DMS53 treated with DMSO at 0.1 percent for 48 hours (cell line): ENCODE results near the gene UBE2F.
"Not testable (repeated sequence)": the region's sequence is repeated elsewhere in the genome, so short reads cannot be mapped to it uniquely, and the experiment has no call there.

Experiments used
- DNase-seq: peaks from one replicate; lab custom pipeline; 2025; ENCODE audit not compliant: unreplicated experiment; lab: John Stamatoyannopoulos, UW

UBE2F gene

DNA sequence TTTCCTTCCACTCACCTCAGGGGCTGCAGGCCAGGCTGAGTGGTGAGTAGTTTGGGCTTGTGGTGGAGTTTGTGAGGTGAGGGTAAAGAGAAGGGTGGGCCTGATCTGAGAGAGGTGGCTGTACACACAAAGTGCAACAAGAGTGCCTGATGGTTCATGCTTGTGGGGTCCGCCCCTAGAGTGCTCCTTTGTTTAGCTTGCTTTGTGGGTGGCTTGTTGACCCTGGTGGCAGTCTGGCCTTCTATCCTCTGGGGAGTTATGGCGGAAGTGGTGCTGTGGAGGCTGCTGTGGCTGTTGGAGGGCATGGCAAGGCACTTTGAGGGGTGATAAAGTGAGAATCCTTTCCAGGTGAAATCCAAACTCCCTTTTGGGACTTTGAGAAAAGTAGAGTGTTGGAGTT, 10.6 kb downstream of the UBE2F start:
- no peak for DNase-seq

DNA sequence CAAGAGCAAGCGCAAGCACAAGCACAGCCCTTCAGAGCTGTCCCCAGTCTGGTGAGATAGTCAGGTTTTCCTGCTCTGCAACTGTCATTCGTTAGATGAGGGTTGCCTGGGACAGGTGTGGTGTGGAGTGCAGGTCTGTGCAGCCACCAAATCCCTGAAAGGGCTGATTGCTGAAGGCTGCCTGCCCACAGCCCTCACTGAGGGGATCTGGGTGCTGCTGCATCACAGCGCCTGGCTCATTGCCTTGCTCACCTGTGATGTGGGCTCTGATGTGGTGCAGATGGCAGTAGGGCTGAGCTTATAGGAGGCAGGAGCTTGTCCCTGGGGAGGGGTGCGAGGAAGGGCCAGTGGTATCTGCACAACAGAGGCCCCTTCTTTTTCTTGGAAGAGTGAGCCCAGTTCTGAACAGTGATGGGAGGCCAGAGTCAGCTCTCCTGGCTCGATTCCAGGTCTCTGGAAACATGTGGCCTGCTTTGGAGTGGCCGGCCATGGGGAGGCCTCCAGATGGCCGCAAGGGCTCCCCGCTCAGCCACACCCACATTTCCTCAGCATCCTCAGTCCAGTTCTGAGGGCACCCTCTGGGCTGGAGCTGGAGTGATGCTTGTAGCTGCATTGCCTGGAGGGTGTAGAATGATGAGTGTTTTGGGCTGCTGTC, 11.4 kb downstream of the UBE2F start:
- DNase-seq = no peak

DNA sequence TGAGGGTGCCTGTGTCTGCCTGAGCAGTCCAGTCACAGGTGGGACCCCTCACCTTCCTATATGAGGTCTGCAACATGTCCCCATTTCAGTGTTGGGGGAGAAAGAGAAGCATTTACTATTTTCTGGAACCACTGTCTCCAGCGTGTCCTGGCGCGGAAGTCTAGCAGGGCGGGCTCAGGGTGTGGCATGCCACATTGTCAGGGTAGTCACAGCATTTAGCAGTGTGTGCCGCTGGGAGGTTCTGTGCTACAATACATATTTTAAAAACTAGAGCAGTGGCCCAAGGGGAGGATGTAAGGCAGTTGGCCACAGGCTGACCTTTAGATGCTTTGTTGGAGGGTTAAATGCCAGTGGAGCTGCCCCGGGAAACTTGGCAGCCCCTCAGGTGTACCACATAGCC, 12.5 kb downstream of the UBE2F start:
- no peak for DNase-seq

DNA sequence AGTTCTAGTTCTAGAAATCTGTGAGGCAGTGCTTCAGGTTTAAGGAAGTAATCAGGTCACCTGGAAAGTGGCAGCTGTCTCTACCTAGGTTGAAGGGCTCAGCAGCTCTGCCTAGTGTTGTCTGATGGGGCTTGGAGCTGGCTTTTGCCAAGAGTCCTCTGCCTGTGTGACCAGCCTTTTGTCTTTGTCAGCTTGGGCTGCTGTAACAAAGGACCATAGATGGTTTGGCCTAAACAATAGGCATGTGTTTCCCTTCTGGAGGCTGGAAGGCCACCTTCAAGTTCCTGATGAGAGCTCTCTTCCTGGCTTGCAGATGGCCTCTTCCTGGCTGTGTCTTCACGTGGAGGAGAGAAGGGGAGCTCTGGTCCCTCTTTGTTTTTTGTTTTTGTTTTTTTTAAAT, 13.3 kb downstream of the UBE2F start:
- no peak for DNase-seq

DNA sequence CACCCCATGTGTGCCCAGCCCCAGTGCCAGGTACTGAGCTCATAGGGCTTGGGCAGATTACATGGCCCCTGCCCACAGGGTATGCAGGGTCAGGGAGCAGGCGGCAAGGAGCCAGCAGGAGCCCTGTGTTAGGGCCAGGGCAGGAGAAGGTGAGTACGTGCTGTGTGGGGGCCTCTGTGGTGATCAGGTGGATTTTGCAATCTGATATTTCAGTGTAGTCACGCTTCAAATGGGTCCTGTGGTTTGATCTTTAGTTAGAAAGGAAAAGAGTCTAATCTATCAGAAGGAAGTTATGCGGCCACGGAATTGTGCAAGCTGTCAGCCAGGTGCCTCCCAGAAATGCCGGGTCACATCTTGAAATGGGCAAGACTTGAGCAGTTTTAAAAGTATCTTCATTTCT, 13.9 kb downstream of the UBE2F start:
- DNase-seq = no peak

DNA sequence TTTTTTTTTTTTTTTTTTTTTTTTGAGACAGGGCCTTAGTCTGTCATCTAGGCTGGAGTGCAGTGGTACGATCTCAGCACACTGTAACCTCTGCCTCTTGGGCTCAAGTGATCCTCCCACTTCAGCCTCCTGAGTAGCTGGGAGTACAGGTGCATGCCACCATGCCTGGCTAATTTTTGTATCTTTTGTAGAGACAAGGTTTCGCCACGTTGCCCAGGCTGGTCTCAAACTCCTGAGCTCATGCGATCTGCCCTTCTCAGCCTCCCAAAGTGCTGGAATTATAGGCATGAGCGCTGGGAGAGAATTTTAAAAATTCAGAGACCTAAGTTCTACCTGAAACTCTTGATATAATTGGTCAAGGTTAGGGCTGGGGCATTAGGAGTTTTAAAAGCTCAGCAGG, 14.8 kb downstream of the UBE2F start:
- DNase-seq = not testable (repeated sequence)

DNA sequence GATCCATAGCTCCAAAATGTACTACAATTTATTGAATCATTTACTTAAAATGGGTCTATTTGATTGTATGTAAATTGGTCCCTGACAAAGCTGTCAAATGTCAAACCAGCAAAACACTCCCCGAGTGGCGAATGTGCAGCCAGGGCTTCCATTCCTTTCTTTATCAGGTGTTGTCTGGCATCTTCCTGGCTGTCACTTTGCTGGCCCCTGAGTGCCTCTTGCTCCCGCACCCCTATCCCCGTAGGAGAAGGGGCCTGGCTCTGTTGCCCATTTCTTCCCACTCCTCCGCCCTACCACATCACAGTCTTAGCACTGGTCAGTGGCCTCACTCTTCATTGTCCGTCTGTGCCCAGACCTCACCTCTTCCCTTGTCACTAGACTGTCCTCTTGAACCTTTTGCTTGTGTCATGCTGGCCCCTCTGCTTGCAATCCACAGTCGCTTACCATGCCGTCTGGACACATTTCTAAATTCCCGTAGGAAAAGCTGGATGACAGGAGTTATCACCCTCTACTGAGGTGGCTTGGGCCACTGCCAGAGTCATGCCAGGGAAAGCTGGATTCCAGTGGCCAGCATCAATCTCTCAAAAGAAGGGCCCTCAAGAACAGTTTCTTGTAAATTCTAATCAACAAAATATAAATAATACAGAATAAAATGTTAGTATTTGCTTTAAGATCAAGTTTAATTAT, 15.4 kb downstream of the UBE2F start:
- no peak for DNase-seq

DNA sequence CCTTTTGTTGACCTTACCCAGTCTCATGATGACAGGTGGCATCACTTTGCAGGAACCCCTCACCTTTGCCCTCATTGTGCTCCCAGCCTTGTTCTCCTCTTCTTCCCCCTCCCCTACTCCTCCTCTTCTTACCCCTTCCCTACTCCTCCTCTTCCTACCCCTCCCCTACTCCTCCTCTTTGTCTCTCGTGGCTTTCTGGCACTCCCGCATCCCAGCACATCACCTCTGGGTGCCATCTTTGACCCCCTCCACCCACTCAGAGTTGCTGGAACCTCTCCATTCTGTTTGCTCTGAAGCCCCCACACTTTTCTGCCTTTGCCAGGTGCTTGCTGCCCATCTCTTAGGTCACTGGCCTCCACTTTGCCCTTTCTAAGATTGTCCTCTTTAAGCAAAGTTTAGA, 17.1 kb downstream of the UBE2F start:
- DNase-seq = no peak

DNA sequence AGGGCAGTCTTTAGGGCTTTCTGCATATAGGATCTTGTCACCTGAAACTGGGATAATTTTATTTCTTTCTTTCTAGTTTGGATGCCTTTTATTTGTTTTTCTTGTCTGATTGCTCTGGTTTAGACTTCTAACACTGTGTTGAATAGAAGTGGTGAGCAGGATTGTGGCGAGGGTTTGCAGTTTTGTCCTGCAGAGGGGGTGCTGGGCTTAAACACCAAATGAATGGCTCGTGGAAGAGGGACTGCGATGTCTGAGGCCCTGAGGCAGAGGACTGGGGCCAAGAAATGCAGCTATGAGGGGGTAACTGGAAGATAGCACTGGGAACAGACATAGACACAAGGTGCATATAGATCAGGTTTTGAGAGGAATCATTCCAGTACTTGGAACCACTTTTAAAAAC, 20.5 kb downstream of the UBE2F start:
- DNase-seq = no peak

DNA sequence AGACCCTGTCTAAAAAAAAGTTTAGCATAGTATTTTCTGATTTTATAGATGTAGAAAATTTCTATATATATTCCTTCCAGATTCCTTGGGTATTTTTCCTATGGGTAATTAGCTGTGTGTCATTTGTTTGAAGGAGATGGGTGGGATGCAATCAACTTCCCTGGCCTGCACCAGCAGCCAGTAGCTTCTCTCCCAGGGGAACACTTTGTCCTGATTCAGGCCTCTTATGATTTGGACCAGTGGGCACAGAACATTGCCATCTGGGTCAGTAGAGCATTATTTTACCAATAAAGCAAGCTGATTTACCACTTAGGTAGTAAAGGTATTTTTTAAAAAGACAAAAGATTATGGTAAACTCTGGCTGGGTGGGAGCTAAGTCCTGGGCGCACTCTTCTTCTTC, 26.9 kb downstream of the UBE2F start:
- no peak for DNase-seq

DNA sequence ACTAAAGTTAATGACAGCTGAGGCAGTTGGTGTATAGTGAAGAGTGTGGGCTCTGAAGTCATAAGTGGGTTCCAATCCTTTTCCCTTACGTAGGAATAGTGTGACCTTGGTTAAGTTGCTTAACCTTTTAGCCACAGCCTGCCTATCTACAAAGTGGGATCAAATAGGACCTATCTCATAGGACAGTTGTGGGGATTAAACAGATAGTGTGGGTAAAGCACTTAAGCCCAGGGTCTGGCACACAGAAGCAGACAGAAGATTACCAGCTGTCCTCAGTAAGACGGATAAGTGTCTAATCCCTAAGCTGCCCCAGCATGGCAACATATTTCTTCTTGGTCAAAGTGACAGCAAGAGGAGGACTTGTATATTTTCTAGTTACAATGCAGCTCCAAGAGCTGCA, 28.2 kb downstream of the UBE2F start:
- DNase-seq = no peak

DNA sequence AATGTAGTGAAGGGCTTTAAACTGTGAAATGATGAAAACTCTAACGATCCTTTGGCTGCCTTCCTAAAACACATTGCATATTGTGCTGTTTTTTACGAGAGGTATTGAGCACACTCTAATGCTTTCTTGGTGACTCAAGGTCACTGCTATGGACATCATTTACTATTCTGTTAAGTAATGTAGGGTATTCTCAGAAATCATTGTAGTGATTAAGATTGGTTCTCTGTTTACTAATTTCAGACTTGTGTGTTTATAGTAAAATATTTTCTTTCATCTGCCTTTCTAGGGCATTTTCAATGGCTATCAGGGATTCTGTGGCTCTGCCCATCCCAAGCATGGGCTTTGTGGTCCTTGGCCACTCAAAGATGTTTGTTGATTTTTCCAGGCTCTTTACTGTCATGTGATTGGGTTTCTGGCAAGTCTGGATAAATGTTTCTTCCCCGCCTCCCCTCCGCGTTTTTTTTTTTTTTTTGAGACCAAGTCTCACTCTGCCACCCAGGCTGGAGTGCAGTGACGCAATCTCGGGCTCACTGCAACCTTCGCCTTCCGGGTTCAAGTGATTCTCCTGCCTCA, 29.3 kb downstream of the UBE2F start:
- no peak for DNase-seq

DNA sequence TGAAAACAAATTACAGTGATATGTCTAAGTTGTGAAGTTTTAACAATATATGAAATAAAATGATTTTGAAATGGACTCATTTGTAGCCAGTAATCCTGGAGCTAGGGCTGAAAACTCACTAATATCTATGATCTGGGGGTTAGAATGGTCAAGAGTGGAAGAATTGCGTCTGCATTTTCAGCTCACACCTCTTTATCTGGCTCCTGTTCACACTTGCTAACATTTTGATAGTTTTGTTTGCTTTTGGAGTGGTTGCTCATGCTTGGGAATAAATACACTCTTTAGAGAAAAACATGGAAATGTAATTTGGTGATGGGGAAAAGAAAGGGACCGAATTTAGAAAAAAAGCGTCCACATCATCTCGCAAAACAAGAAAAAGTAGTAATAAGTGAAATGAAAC, 30.7 kb downstream of the UBE2F start:
- no peak for DNase-seq

DNA sequence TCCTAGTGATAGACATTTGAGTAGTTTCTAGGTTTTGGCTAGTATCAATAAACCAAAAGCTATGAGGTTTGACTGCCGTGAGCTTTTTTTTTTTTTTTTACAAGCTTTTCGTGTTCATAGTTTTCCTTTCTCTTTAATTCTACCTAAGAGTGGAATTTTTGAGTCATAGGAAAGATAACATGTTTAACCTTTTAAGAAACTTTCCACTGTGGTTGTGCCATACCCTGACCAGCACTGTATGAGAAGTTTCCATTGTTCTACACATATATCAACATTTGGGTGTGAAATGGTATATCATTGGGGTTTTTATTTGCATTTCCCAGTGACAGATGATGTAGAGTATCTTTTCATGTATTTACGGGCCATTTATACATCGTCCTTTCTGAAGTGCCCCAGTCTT, 31.7 kb downstream of the UBE2F start:
- DNase-seq = no peak

DNA sequence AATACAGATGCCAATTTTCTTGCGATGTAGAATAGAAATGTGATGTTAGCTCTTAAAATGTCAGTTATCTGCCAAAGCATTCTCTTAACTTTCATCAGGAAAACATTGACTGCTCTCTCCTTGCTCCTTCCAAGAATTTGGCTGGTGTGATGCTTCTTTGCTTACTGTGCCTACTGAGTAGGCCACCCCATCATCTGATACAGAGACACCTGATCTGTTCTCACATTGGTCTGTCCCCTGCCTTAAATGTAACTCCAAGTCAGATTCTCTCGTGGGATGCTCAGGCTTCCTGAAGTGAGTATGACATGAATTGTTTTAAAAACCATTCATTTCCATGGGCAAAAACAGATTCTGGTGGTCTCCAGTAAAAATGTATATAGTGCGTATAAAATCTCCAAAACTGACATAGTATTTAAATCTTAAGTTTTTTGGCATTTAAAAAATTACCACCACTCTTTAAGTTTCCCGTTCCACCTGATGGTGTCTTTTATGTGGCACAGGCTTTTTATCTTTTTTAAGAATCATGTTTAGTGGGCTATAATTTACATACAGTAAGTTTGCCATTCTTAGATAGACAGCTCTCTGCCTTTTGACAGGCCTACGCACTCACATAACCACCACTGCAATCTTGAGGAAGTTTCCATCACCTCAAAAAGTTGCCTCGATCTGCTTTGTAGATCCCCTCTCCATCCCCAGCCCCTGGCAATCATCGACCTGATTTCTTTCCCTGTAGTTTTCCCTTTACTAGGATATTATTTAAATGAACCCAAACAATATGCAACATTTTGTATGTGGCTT, 36.6 kb downstream of the UBE2F start:
- DNase-seq = no peak

DNA sequence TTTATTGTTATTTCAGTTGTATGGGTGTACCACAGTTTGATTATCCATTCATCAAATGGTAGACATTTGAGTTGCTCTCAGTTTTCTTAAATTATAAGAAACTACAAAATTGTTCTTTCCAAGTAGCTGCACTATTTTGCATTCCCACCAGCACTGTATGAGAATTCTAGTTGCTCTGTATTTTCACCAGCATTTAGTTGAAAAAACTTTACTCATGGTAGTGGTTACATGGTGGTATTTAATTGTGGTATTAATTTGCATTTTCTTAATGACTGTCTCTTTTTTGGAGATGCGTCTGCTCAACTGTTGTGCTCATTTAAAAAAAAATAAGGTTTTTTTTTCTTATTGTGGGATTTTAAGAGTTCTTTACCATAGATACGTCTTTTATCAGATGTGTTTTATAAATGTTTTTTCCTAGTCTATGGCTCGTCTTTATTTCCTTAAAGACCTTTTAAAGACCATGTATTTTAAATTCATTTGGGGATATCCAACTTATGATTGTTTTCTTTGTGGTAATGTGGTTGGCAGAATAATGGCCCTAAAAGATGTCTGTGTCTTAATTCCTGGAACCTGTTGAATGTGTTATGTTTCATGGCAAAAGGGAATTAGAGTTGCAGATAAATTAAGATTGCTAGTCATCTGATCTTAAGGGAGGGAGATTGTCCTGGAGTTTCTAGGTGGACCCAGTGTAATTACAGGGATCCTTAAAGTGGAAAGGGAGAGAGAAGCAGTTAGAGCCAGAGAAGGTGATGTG, 37.4 kb downstream of the UBE2F start:
- DNase-seq = no peak

DNA sequence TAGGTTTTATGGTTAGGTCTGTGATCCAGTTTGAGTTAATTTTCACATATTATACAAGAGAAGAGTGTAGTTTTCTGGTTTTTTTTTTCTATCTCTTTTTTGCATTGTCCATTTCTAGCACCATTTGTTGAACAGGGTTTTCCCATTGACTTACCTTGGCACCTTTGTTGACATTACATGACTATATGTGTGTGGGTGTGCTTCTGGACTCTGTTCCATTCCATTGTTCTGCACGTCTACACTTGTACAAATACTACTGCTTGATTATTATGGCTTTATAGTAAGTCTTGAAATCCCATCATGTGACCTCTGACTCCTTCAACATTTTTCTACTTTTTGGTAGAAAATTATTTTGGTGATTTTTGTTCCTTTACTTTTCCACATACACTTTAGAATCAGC, 38.7 kb downstream of the UBE2F start:
- no peak for DNase-seq

DNA sequence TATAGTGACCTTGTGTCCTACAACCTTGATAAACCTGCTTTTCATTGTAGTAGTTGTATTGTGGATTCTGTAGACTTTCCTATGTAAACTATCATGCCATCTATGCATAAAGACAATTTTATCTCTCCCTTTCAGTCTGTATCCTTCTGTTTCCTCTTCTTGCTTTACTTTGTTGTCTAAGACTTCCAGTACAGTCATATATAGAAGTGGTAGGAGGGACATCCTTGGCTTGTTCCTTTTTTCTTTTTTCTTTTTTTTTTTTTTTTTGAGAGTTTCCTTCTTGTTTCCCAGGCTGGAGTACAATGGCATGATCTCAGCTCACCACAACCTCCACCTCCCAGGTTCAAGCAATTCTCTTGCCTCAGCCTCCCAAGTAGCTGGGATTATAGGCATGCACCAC, 39.7 kb downstream of the UBE2F start:
- no peak for DNase-seq

DNA sequence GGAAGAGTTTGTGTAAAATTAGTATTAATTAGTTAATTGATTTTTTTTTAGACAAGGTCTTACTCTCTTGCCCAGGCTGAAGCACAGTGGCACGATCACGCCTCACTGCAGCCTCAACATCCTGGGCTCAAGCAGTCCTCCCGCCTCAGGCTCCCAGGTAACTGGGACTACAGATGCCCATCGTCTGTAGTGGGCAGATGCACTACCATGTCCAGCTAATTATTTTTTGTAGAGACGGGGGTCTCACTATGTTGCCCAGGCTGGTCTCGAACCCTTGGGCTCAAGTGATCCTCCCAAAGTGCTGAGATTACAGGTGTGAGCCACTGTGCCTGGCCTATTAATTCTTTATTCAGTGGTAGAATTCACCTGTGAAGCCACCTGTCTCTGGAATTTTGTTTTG, 41.1 kb downstream of the UBE2F start:
- DNase-seq = no peak

DNA sequence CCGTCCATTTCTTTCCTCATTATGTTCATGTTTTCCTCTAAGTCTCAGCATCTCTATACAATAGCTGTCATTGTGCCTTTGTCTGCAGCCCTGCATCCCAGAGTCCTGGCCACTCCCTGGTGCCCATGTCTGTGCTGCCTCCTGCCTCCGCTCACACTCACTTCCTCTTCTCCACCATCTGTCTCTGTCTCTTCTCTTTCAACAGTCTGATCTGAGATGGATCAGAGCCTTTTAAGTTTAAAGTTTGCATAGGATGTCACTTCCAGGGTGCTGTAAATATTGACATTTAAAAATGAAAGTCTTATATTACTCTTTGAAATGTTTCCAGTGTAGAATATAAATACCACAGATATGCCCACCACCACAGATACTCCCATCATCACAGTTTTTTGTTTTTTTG, 42.7 kb downstream of the UBE2F start:
- peak; percentile 54 for DNase-seq

DNA sequence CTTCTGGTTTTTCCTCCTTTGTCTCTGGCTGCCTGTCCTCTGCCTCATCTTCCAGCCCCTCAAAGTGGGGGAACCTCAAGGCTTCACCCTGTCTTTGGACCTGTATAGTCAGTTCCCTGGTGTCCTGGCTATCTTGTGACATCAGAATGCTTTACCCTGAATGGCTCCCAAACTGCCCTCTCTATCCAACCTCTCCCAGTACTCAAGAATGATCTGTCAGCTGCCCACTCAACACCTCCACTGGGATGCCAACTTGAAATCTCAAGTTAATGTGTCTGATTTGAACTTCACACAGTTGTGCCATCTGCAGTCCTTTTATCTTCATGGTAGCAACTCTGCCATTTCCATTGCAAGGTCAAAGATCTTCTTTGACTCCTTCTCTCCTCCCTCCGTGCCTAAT, 43.8 kb downstream of the UBE2F start:
- DNase-seq = no peak
